K562 (cell line): ENCODE measurements around the gene SIPA1L2. TPM values are rescaled to one million over a fixed set of nuclear protein-coding genes. Genes with fewer than 3 reads are reported as not detected.

Source experiments
- ELF4 ChIP-seq: fragments of 450-650 bp; formaldehyde crosslinking; IDR thresholded peaks from 2 replicates; pipeline ENCODE4 v1.4.0; 2022; ENCODE audit warnings: missing genetic modification characterization
- GABPA ChIP-seq: fragments of 200-800 bp; sonication (Bioruptor generic); conservative IDR thresholded peaks from 2 replicates; pipeline ENCODE4 v1.6.1; 2016; ENCODE audit warnings: low read depth, missing genetic modification characterization, missing compliant biosample characterization
- NBN ChIP-seq: fragments of 450-650 bp; IDR thresholded peaks from 2 replicates; pipeline ENCODE4 v1.6.1; 2016; ENCODE audit warnings: low read depth, mild to moderate bottlenecking
- TOE1 ChIP-seq, 2 experiments: fragments of 450-650 bp in 1 of 2; sonication (generic) in 1 of 2; formaldehyde crosslinking in 1 of 2; IDR thresholded peaks; 2 replicates each; pipeline versions ENCODE4 v1.7.1 to v1.8.0; 2016 to 2022; ENCODE audit warnings: borderline replicate concordance in 2 of 2, mild to moderate bottlenecking in 2 of 2, antibody characterized with exemption in 1 of 2, inconsistent platforms in 1 of 2, low read depth in 1 of 2, missing genetic modification reagents in 1 of 2, moderate library complexity in 1 of 2
- ZNF274 ChIP-seq: IDR thresholded peaks from 2 replicates; pipeline ENCODE4 v1.6.1; 2011; ENCODE audit warnings: low read depth, mild to moderate bottlenecking, low read length, moderate library complexity, borderline replicate concordance
- polyA plus RNA-seq, 8 experiments: library from polyadenylated mRNA; depleted of rRNA in 4 of 8; stranded (reverse) in 5 of 8; unstranded in 3 of 8; fragments of >200 nt; fragmentation: Nextera tagmentation in 2 of 8; fragmentation: Illumina TruSeq in 1 of 8; extraction: Ambion mirVana in 2 of 8; extraction: Trizol in 1 of 8; gene quantifications; 2 replicates each; pipeline versions ENCODE4 v1.2.1 to v1.2.3, GENCODE V29; 2011 to 2014; ENCODE audit warnings: inconsistent platforms in 1 of 8, missing spikeins in 1 of 8
- total RNA-seq, 7 experiments: library from RNA; depleted of rRNA in 6 of 7; stranded (reverse); fragments of >200 nt in 6 of 7; fragmentation: Illumina TruSeq in 2 of 7; extraction: Trizol in 2 of 7; gene quantifications; 2 replicates each; pipeline versions ENCODE4 v1.2.1 to v1.2.3, GENCODE V29; 2011 to 2021; ENCODE audit warnings: low replicate concordance in 1 of 7
- TF ChIP-seq, protein P1 (sequence below), 2 experiments: fragments of 450-650 bp; IDR thresholded peaks; 2 replicates each; pipeline ENCODE4 v1.6.1; 2018; ENCODE audit warnings: mild to moderate bottlenecking in 2 of 2, low read depth in 1 of 2; ENCODE audit not compliant: partially characterized antibody in 2 of 2

The SIPA1L2 gene
- total and polyA plus RNA-seq, 9 of the 15 experiments (the other 6 are each of a cell fraction or from before 2014, with no cell fraction given), result 0.04 to 0.22 (median 0.06) TPM; not detected in 5

DNA sequence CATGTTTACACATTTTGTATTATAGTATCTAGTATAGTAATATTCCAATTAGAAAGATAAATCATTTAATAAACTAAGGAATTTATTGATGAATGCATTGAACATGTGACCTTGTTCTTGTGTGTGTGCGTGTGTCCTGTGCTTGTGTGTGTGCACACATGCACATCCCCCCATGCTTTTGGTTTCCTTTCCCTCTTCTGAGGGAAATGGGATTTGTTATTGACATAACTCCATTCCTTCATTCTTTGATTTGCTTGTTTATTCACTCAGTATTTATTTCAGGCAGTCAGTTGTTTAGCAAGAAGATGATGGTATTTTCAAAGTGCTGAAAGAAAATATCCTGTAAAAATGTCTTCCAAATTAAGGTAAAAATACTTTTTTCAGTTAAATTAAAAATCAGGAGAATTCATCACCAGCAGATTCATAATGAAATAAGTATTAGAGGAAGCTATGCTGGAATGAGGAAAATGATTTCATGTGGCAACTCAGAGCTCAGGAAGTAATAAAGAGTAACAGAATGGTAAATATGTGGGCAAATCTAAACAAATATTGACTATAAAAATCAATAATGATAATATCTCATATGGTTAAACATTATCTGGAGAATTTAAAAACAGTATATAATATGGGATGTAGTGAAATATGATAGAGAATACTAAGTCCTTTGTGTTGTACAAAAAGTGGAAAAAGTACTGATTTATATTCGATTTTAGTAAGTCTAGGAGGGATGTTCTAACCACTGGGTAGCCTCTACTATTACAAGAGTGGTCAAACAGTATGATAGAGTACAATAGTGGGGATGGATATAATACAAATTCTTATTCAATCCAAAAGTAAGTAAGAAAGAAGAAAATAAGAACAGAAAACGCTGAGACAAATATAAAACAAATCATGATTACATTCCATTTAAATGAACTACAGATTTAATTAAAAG lies 35.2 kb upstream of the SIPA1L2 start (continued):
- no peak for TF ChIP-seq ZNF274
- no peak for TF ChIP-seq GABPA (tag)
- TF ChIP-seq ELF4 (CRISPR knock-in tag), result no peak
- no peak for TF ChIP-seq TOE1 (IDR thresholded peaks at IDR 0.05; ENCODE audit: borderline replicate concordance)
- no peak for TF ChIP-seq TOE1 (CRISPR knock-in tag; IDR thresholded peaks at IDR 0.05; ENCODE audit: borderline replicate concordance, low read depth)
- TF ChIP-seq, protein P1, sequence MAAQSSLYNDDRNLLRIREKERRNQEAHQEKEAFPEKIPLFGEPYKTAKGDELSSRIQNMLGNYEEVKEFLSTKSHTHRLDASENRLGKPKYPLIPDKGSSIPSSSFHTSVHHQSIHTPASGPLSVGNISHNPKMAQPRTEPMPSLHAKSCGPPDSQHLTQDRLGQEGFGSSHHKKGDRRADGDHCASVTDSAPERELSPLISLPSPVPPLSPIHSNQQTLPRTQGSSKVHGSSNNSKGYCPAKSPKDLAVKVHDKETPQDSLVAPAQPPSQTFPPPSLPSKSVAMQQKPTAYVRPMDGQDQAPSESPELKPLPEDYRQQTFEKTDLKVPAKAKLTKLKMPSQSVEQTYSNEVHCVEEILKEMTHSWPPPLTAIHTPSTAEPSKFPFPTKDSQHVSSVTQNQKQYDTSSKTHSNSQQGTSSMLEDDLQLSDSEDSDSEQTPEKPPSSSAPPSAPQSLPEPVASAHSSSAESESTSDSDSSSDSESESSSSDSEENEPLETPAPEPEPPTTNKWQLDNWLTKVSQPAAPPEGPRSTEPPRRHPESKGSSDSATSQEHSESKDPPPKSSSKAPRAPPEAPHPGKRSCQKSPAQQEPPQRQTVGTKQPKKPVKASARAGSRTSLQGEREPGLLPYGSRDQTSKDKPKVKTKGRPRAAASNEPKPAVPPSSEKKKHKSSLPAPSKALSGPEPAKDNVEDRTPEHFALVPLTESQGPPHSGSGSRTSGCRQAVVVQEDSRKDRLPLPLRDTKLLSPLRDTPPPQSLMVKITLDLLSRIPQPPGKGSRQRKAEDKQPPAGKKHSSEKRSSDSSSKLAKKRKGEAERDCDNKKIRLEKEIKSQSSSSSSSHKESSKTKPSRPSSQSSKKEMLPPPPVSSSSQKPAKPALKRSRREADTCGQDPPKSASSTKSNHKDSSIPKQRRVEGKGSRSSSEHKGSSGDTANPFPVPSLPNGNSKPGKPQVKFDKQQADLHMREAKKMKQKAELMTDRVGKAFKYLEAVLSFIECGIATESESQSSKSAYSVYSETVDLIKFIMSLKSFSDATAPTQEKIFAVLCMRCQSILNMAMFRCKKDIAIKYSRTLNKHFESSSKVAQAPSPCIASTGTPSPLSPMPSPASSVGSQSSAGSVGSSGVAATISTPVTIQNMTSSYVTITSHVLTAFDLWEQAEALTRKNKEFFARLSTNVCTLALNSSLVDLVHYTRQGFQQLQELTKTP (IDR thresholded peaks at IDR 0.05; ENCODE audit: low read depth in 1 of 2, partially characterized antibody in 2 of 2), result no peak
- no peak for TF ChIP-seq NBN
- TF ChIP-seq, all 486 proteins: peak for 0
